NCI-H128 (cell line): ENCODE results near the gene TSEN54.

Source experiments
- DNase-seq: peaks from one replicate; lab custom pipeline; 2025; ENCODE audit not compliant: unreplicated experiment; lab: John Stamatoyannopoulos, UW

TSEN54 gene

DNA sequence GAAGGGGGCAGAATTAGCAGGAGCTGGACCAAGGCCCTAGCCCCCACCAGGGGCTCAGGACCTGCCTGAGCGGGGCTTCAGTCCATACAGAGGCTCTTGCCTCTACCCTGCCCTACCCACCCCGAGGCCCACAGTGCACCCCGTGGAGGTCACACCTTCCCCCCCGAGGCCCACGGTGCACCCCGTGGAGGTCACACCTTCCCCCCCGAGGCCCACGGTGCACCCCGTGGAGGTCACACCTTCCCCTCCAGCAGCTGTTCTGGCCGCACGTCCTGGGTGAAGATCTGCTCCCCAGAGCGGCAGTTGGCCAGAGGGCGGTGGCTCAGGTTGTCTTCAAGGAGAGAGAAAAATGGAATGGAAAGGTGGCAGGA is 12.4 kb upstream of the TSEN54 start:
- no peak for DNase-seq

DNA sequence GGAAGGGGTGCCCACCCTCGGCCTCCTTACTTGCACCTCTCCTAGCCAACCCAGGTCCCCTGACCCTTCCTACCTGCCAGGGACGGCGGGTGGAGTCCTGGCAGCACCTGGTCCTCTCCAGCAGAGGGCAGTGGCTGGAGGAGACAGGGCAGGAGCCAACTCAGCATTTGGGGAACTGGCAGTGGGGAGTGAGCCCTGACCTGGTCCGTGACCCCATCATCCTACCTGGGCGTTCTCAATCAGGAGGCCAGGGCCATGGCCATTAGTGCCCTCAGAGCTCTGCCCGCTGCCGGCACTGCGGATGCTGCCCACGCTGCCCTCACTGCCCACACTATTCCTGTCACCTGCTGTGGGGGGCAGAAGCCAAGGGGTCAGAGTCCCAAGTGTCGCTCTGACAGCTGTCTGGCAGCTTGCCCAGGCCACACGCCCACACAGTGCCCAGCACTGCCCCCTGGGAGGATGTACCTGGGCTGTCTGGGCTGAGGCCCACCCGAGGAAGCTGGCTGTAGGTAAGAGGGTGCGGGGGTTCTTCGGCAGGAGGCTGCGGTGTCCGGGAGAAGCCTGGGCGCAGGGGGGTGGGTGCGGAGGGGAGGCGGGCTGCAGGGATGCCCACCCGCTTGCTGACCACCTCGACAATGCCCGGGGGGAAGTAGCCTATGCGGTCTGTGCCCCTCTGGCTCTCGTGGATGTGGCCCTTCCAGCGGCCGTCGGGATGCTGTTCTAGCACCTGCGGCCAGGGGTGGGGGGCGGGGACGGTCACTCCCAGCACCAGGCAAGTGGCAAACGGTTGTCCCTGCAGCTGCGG is 11.8 kb upstream of the TSEN54 start:
- no peak for DNase-seq

DNA sequence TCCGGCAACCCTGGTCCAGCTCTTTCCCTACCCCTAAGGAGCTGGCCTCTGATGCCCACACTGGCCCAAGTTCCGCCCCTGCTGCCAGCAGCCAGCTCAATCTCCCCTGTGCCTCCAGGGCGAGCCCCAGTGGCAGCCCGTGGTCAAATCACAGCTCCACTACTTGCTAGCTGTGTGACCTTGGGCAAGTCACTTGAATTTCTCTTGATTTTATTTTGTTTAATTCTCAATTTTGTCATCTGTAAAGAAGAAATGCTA is 11.2 kb upstream of the TSEN54 start:
- DNase-seq = no peak

DNA sequence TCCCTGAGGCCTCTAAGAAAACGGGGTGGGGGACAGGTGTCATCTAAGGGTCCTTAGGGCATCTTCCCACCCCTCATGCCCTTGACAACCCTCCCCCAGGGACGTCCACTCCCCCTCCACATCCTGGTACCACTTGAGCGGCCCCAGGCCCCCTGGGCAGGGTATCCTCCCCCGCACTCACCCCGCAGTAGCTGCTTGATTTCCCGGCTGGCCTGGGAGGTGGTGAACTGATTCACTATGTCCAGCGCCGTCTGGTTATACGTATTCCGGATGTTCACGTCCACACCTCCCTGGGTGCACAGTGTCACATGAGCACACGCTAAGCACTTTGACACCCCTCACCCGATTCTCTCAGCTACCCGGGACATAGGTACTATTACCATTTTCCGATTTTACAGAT is 10.7 kb upstream of the TSEN54 start:
- no peak for DNase-seq

DNA sequence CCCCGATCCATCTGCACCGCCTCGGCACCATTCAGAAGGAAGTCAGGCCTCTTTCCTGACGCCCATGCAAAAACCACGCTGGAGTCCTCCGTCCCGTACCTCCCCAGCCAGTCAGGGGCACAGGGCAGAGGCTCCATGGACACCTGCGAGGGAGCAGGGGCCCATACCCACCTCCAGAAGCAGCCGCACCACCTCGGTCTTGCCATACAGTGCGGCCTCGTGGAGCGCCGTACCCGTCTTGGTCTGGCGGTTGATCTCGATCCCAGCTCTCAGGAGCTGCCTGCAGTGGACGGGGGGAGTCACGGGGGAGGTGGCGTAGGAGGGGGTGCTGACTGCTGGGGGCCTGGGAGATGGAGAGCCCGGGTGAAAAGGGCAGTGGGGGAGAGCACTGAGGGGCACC is 10.2 kb upstream of the TSEN54 start:
- DNase-seq = no peak

DNA sequence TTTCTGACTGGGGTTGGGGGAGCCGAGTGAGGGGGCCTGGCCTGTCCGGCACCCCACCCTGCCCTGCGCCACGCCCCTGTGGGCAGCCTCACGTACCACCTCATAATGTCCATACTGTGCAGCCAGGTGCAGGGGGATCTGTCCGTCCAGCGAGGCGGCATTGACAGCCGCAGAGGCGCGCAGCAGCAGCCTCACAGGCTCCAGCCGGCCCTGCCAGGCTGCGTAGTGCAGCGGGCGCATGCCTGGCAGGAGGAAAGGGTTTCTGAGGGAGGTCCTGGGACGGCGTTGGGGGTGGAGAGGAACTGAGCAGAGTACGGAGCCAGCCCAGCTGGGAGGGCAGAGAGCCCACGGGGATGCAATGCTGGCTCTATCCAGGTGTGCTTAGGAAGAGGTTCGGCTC is 9.4 kb upstream of the TSEN54 start:
- DNase-seq = no peak

DNA sequence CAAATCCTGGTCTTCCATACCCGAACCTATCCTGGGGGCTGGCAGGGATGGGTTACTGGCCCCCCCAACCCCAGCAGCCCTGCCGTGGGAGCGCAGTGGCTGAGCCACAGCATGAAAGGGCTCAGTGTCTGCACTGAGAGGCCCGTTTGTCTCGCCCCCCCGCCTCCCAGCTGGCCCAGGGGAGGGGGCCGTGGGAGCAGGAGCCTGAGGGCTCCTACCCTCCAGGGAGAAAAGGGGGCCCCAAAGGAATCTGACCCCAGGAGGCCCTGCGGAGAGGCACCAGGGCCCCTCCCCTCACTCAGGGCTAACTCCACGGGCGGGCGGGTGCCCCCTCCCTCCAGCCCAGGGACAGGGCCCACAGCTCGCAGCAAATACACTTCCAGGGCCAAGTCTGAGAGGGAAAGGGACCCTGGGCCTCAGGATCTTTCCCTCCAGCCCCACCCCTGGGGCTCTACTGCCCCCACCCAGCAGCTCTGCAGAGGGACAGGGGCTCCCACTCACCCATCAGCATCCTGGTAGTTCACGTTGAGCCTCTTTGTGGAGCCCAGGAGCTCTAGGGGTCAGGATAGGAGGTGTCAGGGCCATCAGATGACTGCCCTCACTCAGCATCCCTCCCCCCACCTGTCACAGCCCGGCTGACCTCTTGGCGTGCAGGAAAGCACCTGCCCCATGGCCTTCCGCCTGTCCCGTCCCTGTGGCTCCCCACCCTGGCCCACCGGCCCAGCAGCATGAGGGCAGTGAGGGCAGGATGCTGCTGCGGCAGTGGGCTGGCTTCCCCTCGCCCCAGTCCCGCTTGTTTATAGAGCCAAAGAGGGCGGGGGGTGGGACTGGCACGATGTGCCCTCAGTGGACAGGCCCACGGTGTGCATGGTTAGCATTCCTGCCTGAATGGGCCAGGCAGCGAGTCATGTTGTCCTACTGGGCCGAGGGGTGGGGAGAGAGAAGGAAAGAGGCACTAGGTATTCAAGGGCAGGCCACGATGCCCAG is 8.3 kb upstream of the TSEN54 start:
- DNase-seq = no peak

DNA sequence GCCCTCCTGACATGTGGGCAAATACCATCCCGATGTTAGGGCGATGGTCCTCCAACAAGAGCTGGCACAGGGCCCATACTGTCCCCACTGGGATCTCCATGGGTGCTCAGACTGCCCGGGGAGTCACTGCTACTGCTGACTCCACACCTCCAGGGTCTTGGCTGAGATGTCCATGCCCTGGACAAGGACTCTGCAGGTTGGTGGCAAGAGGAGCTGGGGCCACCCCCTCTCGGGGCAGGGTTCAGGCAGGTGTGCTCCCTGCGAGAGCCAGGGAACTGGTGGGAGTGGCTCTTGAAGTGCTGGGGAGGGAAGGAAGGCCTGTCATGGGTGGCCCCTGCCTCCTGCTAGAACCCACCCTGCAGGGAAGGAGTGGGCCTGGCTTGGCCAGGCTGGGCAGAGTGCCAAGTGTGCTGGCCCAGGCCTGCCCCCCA is 7.4 kb upstream of the TSEN54 start:
- DNase-seq = no peak

DNA sequence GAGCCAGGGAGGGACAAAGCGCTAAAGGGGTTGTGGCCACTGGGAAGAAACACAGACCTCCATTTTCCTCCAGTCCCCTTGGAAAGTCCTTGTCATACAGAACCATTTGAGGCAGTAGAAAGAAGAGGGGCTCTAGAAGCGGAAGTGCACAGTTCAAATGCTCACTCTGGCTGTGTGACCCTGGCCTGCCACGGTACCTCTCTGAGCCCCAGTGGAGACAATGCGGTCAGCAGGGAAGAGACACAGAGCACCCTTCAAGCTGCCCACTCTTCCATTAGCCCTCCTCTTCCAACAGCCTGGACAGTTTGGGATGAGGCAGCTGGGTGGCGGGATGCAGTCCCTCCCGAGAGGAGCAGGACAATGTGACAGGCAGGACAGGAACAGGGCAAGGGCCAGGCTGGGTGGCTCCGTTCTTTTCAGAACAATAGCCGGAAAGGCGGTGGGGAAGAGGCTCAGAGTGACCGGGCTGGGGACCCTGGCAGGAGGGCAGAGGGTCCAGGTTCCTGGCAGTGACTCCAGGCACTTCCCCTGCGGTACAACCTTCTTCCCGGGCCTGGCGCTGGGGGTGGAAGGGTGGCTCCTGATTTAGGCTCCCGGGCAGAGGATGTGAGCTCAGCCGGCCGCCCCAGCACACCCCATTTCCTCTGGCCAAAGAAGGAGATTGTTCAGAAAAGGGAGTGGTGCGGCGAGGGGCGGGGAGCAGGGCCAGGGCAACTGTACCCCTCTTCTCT is 6.6 kb upstream of the TSEN54 start:
- no peak for DNase-seq

DNA sequence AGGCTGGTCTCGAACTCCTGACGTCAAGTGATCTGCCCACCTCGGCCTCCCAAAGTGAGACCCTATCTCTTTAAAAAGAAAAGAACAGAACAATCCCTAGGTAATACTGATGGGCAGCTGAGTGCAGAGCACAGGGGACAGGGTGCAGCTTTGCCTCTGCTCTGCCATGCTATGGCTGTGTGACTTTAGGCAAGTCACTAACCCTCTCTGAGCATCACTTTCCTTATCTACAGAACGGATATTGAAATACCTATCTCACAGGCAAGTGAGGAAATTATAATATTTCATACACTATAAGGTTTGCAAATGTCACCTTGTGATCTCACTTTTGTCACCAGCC is 5.1 kb upstream of the TSEN54 start:
- no peak for DNase-seq

DNA sequence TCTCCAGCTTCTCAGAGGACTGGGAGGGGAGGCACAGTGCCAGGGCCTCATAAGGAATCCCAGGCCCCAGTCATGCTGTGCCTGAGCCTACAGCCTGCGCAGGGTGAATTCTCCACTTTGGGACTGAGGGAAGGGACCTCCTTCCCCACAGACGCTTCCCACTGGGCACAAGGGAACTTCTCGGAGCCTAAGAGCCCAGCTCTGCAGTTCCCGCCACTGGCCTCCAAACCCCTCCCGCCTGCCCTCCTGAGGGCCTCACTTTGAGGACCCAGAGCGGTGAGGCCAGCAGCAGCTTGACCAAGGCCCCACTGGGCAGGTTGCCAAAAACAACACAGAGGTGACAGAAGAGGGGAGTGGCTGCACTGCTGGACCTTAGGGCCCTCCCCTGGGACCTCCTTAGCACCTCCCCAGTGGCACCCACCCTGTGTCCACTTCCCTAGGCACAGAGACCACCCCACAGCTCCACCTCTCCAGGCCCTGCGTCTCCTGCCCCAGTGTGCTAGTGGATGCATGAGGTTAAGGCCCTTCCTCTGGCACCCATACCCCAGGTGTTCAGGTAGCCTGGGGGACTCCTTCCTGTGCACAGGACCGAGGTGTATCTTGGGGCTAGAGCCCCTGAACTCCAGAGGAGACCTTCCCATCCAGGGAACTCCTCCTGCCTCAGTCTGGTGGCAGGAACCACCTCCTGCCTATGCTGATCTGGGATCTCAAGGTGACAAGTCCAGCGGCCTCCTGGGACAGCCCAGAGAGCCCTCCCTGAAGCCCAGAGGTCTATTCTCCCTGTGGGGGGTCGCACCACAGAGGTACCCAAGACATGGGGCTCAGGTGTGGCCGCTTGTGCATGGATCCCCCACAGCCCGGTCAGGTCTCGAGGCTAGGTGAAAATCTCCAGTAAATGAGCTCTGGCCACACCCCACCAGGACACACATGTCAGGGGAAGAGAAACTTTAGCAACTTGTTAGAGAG is 4.4 kb upstream of the TSEN54 start:
- DNase-seq = no peak

DNA sequence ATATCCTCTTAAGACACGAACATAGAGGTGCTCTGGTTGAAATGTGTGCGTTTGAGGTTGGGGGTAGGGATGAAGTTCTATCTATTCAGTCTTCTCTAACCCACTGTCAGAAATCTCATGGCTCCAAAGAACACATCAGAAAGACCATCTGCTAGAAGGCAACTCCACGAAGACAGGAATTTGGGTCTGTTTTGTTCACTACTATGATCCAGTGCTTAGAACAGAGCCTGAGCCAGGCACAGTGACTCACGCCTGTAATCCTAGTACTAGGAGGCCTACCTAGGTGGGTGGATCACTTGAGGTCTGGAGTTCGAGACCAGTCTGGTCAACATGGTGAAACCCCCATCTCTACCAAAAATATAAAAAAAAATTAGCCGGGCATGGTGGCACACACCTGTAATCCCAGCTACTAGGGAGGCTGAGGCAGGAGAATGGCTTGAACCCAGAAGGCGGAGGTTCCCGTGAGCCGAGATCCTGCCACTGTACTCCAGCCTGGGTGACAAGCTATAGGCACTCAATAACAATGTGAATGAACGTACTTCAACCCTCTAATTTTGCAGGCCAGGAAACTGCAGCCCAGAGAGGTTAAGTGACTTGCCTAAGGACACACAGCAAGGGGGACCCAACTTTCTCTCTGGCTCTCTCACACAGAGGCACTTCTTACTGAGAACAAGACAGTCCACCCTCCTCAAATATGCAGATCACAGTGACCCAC is 3.2 kb upstream of the TSEN54 start:
- no peak for DNase-seq

DNA sequence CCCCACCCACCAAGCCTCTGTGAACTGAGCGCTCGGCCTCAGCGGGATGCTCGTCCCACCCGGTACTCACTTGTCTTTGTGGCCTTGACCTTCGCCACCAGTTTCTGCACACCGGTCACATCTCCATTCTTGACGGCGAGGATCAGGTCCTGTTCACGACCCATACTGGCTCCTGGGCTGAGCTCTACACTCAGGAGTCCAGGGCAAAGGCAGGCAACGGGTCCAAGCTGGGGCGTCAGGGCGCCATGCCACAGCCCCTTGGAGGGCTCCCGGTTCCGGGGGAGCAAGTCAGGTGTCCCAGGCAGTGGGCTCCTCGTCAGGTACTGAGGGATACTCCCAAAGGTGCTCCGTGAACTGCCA is 2.7 kb upstream of the TSEN54 start:
- DNase-seq = no peak

DNA sequence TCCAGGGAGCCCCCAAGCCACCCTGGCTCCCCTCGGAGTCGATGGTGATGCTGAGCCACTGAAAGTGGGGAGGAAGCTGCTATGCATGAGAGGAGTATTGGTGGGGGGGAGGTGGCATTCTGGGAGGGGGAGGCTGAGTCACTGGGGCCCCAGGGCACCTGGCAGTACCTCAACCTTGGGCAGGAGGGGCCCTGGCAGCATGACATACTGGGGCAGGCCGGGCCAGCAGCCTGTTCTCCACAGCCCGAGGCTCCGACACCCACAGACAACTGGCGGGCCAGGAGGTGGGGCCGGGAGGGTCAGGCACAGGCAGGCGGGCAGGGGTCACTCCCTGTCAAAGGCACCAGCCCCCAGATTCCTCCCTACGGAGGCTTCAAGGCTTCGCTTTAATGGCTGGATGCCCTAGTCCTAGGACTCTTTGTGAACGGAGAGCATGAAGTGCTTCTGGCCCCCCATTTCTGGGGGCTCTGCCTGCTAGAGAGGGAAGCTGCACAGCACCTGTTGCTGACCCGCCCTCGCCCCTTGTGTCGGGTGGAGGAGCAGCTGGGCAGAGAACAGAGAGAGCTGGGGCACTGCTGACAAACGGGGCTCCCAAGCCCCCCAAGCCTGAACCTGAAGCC is 1.9 kb upstream of the TSEN54 start:
- no peak for DNase-seq

DNA sequence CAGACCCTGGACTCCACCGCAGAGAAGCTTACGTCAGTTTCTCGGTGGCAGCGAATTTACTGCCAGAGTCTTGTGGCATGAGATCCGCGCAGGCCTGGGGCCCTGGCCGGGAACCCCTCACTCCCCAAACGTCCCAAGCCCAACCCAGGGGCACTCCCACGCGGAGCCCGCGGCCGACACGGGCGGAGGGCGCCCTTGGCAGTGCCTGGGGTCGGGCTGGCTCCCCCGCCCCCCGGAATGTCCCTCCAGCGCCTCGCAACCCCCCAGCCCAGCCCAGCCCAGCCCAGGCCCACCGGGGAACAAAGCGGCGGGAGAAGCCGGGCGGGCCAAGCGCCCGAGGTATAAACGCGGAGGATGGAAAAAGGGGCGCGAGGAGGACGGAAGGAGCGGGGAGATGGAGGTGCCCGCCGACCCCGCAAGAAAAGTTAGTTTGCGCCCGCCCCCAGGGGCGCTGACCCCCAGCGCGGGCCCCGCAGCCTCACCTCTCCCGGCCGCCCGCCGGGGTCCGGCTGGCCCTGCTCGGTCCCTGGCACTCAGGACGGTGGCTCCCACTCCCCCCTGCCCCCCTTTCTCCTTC is 1.3 kb upstream of the TSEN54 start:
- DNase-seq = no peak

DNA sequence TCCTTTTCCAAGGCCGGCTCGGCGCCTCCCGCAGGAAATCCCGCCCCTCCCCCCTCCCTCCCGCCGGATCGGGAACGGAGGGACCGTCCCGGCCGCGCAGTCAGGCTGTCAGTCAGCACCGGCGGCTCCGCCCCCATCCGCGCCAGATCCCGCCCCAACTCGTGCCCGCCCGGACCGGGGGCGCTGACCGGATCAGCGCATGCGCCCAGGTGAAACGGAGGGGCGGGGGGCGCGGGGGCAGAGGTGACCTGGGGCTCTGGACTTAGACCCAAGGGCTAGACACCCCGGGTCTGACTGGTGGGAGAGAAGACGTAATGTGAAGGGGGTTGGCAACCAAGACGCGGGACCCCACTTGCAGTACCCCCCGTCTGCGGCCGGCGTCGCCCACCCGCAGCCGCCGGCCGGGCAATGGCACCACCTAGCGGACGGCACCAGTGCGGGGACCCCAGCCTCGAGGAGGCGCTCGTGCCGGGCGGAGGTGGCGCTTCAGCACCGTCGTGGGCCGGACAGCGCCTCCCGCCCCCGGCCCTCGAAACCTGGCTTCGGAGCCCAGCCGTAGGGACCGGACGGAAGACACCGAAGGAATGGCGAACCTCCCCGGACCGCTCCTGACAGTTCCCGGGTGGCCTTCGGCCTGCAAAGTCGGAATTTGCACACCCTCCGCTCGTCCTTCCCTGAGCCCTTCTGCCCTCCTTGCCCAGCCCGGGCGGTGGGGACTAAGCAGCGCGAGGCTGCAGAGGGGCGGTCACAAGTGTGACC is 653 bp upstream of the TSEN54 start, which contains the start of gene CASKIN2:
TSS of gene CASKIN2 (minus strand) at position 42 of the 759 bp plus-strand sequence. CDS start 1,733 bp downstream, outside the sequence.
- peak; percentile 71 for DNase-seq

DNA sequence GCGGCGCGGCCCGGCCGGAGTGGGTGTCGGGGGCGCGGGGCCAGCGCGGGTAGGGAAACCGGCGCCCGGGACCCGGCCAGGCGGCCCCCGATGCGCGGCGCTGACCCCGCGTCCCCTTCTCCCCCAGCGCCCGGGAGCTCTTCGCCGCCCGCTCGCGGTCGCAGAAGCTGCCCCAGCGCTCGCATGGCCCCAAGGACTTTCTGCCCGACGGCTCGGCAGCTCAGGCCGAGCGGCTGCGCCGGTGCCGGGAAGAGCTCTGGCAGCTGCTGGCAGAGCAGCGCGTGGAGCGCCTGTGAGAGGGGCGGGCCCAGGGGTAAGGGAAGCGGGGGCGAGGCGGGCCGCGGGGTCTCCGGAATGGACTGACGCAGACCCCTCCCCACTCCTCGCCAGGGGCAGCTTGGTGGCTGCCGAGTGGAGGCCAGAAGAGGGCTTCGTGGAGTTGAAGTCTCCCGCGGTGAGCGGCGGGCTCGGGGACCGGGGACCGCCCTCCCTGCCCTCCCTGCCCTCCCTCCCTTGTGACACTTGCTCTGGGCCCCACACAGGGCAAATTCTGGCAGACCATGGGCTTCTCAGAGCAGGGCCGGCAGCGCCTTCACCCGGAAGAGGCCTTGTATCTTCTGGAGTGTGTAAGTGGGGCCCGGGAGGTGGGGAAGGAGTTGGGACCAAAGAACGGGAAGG is 430 bp downstream of the TSEN54 start:
- DNase-seq = no peak

DNA sequence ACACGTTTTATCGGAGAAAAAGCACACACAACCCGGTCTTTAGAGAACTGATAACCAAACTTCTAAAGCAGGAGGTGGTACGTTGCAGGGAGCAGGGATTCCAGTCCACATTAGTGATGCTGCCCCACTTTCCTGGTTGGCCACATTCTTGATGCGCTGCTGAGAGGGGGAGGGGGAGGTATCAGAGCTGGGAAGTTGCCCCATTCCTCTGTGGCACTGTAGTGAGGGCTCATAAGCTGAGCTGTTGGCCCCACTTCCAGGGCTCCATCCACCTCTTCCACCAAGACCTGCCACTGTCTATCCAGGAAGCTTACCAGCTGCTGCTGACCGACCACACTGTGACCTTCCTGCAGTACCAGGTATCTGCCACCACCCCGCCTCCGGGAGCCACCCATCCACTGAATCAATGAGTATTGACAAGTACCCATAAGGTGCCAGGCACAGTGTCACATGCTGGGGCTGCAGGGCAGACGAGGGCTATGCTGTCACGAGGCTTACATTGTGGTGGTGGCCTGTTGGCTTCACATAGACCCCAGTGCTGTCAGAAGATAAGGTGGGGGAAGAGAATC is 1.1 kb downstream of the TSEN54 start:
- no peak for DNase-seq
